HG02885 (cell line): ENCODE measurements around the gene LEMD1.

Experiments used
- ATAC-seq: cut with Tn5 transposase; IDR thresholded peaks from one replicate; pipeline ENCODE4 v1.9.1; 2021; ENCODE audit warnings: mild to moderate bottlenecking; ENCODE audit not compliant: unreplicated experiment, poor library complexity

Gene LEMD1

GRCh38 chr1:205358579-205358978 is 63.3 kb downstream of the LEMD1 start:
- ATAC-seq: no peak

- no peak for ATAC-seq
Measured at GRCh38 chr1:205357567-205357966, 64.3 kb downstream of the LEMD1 start.

- ATAC-seq: no peak
Measured at GRCh38 chr1:205356440-205357139, 65.3 kb downstream of the LEMD1 start, which contains the start of gene KLHDC8A. Gene KLHDC8A, minus strand, starts transcription at chr1:205356922. Its CDS starts 13,318 bp downstream, at chr1:205343604.

GRCh38 chr1:205355075-205355453 is 66.8 kb downstream of the LEMD1 start:
- ATAC-seq: no peak

GRCh38 chr1:205354259-205355074 is 67.4 kb downstream of the LEMD1 start:
- no peak for ATAC-seq

GRCh38 chr1:205353612-205354011 is 68.2 kb downstream of the LEMD1 start:
- no peak for ATAC-seq

- no peak for ATAC-seq
Measured at GRCh38 chr1:205353191-205353590, 68.7 kb downstream of the LEMD1 start.

- no peak for ATAC-seq
Measured at GRCh38 chr1:205351984-205352713, 69.7 kb downstream of the LEMD1 start.

- ATAC-seq: no peak
Measured at GRCh38 chr1:205350691-205351141, 71.1 kb downstream of the LEMD1 start.

- no peak for ATAC-seq
Measured at GRCh38 chr1:205350124-205350523, 71.7 kb downstream of the LEMD1 start.

GRCh38 chr1:205348554-205349487 is 73.0 kb downstream of the LEMD1 start:
- ATAC-seq: no peak

- ATAC-seq: no peak
Measured at GRCh38 chr1:205346956-205347574, 74.8 kb downstream of the LEMD1 start.

- no peak for ATAC-seq
Measured at GRCh38 chr1:205345761-205346160, 76.1 kb downstream of the LEMD1 start.

- no peak for ATAC-seq
Measured at GRCh38 chr1:205344066-205344928, 77.6 kb downstream of the LEMD1 start.

- no peak for ATAC-seq
Measured at GRCh38 chr1:205343431-205344065, 78.3 kb downstream of the LEMD1 start.

- no peak for ATAC-seq
Measured at GRCh38 chr1:205342986-205343385, 78.9 kb downstream of the LEMD1 start.

GRCh38 chr1:205340676-205341075 is 81.2 kb downstream of the LEMD1 start:
- ATAC-seq: no peak

GRCh38 chr1:205339717-205340116 is 82.1 kb downstream of the LEMD1 start:
- no peak for ATAC-seq
